ENCODE results near the gene ANAPC13.

The ANAPC13 gene

DNA sequence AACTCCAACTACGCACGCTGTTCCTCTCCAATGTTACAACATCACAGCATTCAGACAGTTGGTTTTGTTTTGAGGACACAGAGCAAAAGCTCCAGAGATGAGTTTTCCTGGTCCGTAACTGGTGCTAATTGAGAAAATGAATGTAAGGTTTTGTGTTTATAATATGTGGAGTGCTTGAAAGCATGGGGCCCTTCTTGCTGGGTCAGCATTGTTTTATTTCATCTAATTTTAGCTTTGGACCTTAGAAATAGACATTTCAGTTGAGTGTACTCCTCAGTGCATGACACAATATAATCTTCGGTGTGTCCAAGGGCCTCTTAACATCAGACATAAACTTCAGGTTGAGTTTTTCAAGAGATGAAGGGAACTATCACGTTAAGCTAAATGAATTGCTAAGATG is 37.1 kb downstream of the ANAPC13 start:
- no peak for DNase-seq

DNA sequence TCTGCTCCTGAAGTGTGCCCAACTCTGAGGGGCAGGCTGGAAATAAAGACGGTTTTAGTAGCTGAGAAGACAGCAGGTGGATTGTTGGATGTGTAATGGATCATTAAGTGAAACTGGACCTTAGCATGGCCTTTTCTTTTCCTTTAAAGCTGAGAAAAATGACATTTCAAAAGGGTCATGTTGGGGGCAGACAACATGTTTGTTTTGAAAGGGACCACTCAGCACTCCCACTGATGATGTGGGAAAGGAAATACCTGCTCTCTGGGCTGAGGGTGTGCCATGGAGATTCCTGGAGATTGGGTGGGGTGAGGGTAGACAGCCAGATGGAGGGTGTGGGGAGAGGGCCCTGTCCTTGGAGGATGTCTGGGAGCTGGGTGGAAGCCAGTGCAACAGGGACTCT is 38.4 kb downstream of the ANAPC13 start:
- DNase-seq, result no peak

DNA sequence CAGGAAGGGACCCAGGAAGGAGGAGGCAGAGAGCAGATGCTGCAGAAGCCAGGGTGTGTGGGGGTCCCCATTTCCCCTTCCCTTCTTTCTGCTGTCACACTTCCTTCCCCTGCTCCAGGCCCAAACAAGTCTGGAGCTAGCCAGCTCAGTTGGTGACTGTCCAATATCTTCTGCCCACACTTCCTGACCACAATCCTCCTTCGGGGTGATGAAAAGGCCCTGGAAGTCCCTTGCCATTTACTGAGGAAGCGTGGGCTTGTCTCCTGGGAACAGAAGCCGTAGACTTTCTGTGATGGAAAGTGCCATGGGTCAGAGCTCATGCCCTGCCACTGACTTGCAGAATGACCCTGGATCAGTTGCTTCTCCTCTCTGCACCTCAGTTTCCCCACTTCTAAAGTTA is 39.0 kb downstream of the ANAPC13 start:
- no peak for DNase-seq

DNA sequence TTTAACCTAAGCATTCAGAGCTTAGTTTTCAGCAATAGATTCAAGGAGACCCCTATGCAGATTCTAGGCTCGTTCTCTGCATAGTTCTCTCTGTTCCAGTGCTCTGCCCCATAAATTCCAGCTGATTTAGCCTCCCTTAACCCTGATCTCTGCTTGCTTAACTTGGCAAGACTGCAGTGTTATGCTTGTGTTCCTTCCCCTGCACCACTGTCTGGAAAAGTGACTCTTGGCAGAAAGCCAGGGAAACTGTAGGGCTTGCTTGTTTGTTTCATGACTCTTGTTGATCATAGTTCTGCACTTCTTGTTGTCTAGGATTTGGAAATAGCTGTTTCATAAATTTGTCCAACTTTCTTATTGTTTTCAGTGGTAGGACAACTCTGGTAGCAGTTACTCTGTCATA is 40.1 kb downstream of the ANAPC13 start:
- no peak for DNase-seq

DNA sequence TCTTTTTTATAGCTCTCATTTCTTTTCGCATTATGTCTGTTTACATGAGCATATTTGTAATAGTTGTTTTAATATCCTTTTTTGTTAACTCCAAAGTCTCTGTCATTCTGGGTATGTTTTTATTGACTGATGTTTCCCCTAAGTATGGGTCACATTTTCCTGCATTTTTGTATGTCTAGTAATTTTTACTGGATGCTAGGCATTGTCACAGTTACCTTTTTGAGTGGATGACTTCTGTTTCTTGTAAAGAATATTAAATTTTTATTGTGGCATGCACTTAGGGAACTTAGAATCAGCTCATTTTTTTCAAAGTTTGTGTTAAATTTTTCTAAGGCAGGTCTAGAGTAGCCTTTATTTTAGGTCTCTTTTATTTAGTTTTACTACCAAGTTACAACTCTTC is 40.7 kb downstream of the ANAPC13 start:
- no peak for DNase-seq

DNA sequence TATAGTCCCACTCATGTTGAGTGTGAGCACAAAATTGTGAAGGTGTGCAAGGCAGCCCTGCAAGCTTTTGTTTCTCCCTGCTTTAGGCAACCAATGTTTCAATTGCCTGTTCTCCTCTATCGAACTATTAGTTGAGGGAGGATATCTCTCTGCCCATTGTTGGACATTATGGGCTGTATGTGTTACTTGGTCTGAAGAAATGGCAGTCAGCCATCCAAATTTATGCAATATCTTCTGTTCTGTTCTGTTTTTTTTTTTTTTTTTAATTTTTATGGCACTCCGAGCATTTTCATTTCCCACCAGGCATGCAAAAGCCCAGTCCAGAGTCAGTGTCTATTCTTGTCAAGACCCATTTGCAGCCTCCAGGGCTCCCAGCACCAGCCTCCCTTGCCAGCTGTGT is 44.0 kb downstream of the ANAPC13 start:
- no peak for DNase-seq

DNA sequence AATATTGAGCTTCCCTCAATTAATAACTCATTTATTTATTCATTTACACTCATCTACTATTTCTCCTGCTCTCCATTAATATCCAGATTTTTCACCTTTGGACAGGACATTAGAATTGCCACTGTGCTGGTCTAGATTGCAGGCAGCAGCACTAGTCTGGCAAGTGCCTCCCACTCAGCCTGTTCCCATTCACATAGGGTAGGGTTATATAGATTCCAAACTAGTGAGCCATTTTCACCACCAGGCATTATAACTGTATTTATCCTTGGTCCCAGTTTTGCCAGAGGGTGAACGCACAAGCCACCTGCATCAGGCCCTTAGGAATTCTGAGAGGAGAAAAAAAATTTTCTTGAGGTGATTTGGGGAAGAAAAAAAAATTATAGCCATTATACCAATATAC is 44.5 kb downstream of the ANAPC13 start:
- no peak for DNase-seq

DNA sequence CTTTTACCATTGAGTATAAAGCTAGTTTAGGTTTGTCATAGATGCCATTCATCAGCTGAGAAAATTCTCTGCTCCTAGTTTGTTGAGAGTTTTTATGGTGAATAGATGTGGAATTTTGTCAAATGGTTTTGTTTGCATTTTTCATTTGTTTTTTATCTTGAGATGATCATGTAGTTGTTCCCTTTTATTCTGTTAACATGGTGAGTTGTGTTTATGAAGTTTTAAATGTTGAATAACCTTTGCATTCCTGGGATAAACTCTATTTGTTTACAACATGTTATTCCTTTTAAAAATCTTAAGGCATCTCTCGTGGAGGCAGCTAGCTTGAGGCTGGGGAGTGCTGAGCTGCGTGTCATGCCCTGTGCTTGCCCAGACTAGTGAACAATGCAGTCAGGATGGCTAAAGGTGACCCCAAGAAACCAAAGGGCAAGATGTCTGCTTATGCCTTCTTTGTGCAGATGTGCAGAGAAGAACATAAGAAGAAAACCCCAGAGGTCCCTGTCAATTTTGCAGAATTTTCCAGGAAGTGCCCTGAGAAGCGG is 48.5 kb downstream of the ANAPC13 start:
- DNase-seq, result no peak

DNA sequence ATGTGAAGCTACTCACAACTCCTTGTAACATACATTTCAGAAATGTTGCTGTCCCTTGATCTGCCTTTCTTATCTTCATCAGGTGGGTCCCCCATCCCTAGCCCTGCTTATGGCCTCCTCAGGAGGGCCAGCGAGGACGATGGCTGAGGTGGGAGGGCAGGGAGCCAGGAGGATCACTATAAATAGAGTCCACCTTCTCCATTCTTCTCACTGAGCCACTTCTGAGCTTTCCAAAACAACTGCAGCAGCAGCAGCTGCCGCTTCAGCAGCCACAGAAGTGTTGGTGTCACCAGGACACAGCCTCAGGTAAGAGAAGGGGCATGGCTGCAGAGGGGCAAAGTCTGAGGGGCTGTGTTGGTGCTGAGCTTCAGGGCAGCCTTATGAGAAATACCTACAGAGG is 53.5 kb downstream of the ANAPC13 start:
- no peak for DNase-seq

DNA sequence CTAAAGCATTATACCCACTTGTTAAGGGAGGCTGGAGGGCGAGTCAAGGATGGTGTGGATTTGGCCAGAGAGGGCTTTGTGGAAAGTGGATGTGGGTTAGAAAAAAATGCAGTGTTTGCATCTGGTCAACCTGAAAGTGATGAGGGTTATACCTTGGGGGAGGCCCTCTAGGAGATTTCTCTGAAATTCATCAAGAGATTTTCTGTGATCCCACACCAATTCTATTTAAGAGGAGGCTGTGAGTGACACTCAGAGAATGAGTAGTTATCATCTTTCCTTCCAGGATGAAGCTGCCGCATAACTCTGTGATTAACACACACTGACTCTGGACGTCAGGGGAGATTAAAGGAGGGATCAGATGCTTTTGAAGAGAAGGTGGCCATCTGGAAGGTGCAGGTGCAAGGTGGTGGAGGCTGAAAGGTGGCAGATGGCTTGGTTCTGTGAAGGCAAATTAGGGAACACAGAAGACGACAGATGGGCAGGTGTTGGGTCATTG is 54.8 kb downstream of the ANAPC13 start:
- DNase-seq, result no peak

DNA sequence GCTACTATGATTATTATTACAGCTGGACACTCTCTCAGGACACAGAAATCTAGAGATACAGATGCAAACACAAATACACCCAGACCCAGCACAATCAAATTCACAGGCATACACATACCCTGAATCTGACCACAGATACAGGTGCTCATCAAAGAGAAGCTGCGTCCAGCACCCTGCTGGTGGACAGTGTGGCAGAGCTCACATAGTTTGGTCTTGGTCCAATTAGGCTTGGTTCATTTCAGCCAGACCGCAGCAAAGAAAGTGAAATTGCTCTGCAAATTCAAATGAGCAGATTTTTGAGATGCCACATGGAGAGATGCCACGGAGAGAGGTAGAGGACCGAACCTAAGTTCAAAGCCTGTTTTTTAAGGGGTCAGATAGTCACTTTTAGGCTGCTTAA is 55.6 kb downstream of the ANAPC13 start:
- DNase-seq, result no peak

DNA sequence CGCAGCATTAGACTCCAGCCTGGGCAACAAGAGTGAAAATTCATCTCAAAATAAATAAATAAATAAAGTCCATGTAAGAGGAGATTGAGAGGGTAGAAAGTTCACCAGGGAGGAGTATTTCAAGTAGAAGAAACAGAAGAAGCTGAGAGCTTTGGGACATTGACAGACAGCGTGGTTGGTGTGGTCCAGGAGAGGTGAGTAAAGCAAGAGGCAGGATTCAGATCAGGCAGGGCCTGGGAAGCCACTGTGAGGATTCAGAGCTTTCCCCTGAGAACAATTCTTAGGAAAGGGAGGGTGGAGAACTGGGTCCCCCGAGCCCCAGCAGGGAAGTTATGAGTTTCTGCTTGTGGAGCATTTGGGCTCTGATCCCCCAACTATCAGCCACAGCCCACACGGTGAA is 57.4 kb downstream of the ANAPC13 start:
- no peak for DNase-seq
